GM23338 (cell line): Measurements from ENCODE around the gene B3GNT9. TPM values are rescaled to one million over a fixed set of nuclear protein-coding genes. Genes with fewer than 3 reads are reported as not detected.

Experiments used
- ATAC-seq: fragments of 200-7000 bp; cut with Tn5 transposase; 3 replicates; pipeline ENCODE4 v1.9.1; 2020
- DNase-seq: peaks from one replicate; pipeline ENCODE4 v3.0.0-alpha.2; 2015; ENCODE audit warnings: low spot score
- H2AFZ ChIP-seq: fragments of 200-600 bp; sonication (generic); 2 replicates; pipeline ENCODE4 v1.8.0; 2016; ENCODE audit warnings: antibody characterized with exemption, mild to moderate bottlenecking, moderate library complexity
- H3F3A ChIP-seq: fragments of 200-600 bp; sonication (generic); replicated peaks from 2 replicates; pipeline ENCODE4 v1.8.0; 2017; ENCODE audit warnings: antibody characterized with exemption, mixed run types, low read depth
- H3K27ac ChIP-seq: fragments of 200-600 bp; sonication (generic); 2 replicates; pipeline ENCODE4 v1.6.1; 2016; ENCODE audit warnings: low read depth
- H3K27me3 ChIP-seq: fragments of 200-600 bp; sonication (generic); 2 replicates; pipeline ENCODE4 v1.8.0; 2016; ENCODE audit warnings: mild to moderate bottlenecking, mixed run types, moderate library complexity; ENCODE audit not compliant: insufficient read depth
- H3K36me3 ChIP-seq: fragments of 200-600 bp; sonication (generic); 2 replicates; pipeline ENCODE4 v1.8.0; 2016; ENCODE audit warnings: mild to moderate bottlenecking; ENCODE audit not compliant: insufficient read depth
- H3K4me1 ChIP-seq: fragments of 200-600 bp; sonication (generic); 2 replicates; pipeline ENCODE4 v1.8.0; 2016; ENCODE audit warnings: mild to moderate bottlenecking, moderate library complexity; ENCODE audit not compliant: insufficient read depth
- H3K4me2 ChIP-seq: fragments of 200-600 bp; sonication (generic); 2 replicates; pipeline ENCODE4 v1.7.1; 2017; ENCODE audit warnings: mixed run types
- H3K4me3 ChIP-seq: fragments of 200-600 bp; sonication (generic); 2 replicates; pipeline ENCODE4 v1.6.1; 2016; ENCODE audit warnings: mixed run types
- H3K79me2 ChIP-seq: fragments of 200-600 bp; sonication (generic); replicated peaks from 2 replicates; pipeline ENCODE4 v1.8.0; 2017; ENCODE audit warnings: mild to moderate bottlenecking; ENCODE audit not compliant: insufficient read depth
- H3K9me2 ChIP-seq: fragments of 200-600 bp; sonication (generic); 2 replicates; pipeline ENCODE4 v1.8.0; 2017; ENCODE audit not compliant: insufficient read depth
- H4K20me1 ChIP-seq: fragments of 200-600 bp; sonication (generic); replicated peaks from 2 replicates; pipeline ENCODE4 v1.8.0; 2017; ENCODE audit warnings: mild to moderate bottlenecking; ENCODE audit not compliant: insufficient read depth
- H3K27ac Mint-ChIP-seq: 2 replicates; pipeline ENCODE4 v1.8.0; 2020; ENCODE audit warnings: inconsistent platforms, mild to moderate bottlenecking, moderate library complexity, mixed read lengths
- H3K27me3 Mint-ChIP-seq: 3 replicates; pipeline ENCODE4 v1.8.0; 2022; ENCODE audit warnings: low read depth, mild to moderate bottlenecking, moderate library complexity, mixed read lengths, inconsistent platforms; ENCODE audit not compliant: insufficient read depth, poor library complexity
- H3K36me3 Mint-ChIP-seq: 3 replicates; pipeline ENCODE4 v1.8.0; 2021; ENCODE audit warnings: low read depth, mild to moderate bottlenecking, inconsistent platforms, moderate library complexity, mixed read lengths
- H3K4me1 Mint-ChIP-seq: 3 replicates; pipeline ENCODE4 v1.8.0; 2020; ENCODE audit warnings: mild to moderate bottlenecking, inconsistent platforms, mixed read lengths
- H3K4me3 Mint-ChIP-seq: 3 replicates; pipeline ENCODE4 v1.8.0; 2021; ENCODE audit warnings: moderate library complexity, mild to moderate bottlenecking, inconsistent platforms, mixed read lengths
- H3K9me3 Mint-ChIP-seq: 3 replicates; pipeline ENCODE4 v1.8.0; 2020; ENCODE audit warnings: moderate library complexity, mild to moderate bottlenecking, inconsistent platforms, mixed read lengths
- CREB1 ChIP-seq: fragments of 250-450 bp; sonication (Bioruptor Pico); IDR thresholded peaks from 2 replicates; pipeline ENCODE4 v1.5.0; 2020; ENCODE audit warnings: low read depth, mild to moderate bottlenecking, moderate library complexity
- CTCF ChIP-seq, 2 experiments: fragments of 200-600 bp in 1 of 2; sonication (generic) in 1 of 2; conservative IDR thresholded peaks; 2 replicates each; pipeline versions ENCODE4 v1.5.1 to v1.6.1; 2016 to 2017; ENCODE audit warnings: antibody characterized with exemption in 2 of 2, low read depth in 2 of 2, mild to moderate bottlenecking in 2 of 2, moderate library complexity in 1 of 2
- ETS1 ChIP-seq: IDR thresholded peaks from 2 replicates; pipeline ENCODE4 v1.6.1; 2016; ENCODE audit warnings: antibody characterized with exemption
- EZH2 ChIP-seq: fragments of 200-600 bp; sonication (generic); IDR thresholded peaks from one replicate; pipeline ENCODE4 v1.8.0; 2017; ENCODE audit warnings: antibody characterized with exemption, mild to moderate bottlenecking, low read depth; ENCODE audit not compliant: unreplicated experiment
- EZH2phosphoT487 ChIP-seq: fragments of 200-600 bp; sonication (generic); IDR thresholded peaks from one replicate; pipeline ENCODE4 v1.8.1; 2018; ENCODE audit warnings: antibody characterized with exemption; ENCODE audit not compliant: unreplicated experiment
- JUNB ChIP-seq: IDR thresholded peaks from one replicate; pipeline ENCODE4 v1.6.1; 2016; ENCODE audit warnings: antibody characterized with exemption; ENCODE audit not compliant: unreplicated experiment
- NANOG ChIP-seq: IDR thresholded peaks from 2 replicates; pipeline ENCODE4 v1.6.1; 2016; ENCODE audit warnings: antibody characterized with exemption, borderline replicate concordance
- POLR2AphosphoS5 ChIP-seq: IDR thresholded peaks from 2 replicates; pipeline ENCODE4 v1.6.1; 2016; ENCODE audit warnings: antibody characterized with exemption, low read depth
- REST ChIP-seq: IDR thresholded peaks from one replicate; pipeline ENCODE4 v1.6.1; 2018; ENCODE audit warnings: antibody characterized with exemption; ENCODE audit not compliant: unreplicated experiment
- STAT1 ChIP-seq: IDR thresholded peaks from one replicate; pipeline ENCODE4 v1.6.1; 2016; ENCODE audit warnings: antibody characterized with exemption; ENCODE audit not compliant: unreplicated experiment
- ZNF114 ChIP-seq: fragments of 250-450 bp; sonication (Bioruptor Pico); IDR thresholded peaks from 2 replicates; pipeline ENCODE4 v1.5.0; 2020; ENCODE audit warnings: mild to moderate bottlenecking, moderate library complexity
- ZNF331 ChIP-seq: fragments of 250-450 bp; sonication (Bioruptor Pico); IDR thresholded peaks from 2 replicates; pipeline ENCODE4 v1.5.0; 2020; ENCODE audit warnings: low read depth, mild to moderate bottlenecking, moderate library complexity
- ZNF462 ChIP-seq: fragments of 250-450 bp; sonication (Bioruptor Pico); IDR thresholded peaks from 2 replicates; pipeline ENCODE4 v1.5.0; 2020; ENCODE audit warnings: mild to moderate bottlenecking, moderate library complexity
- polyA plus RNA-seq: library from polyadenylated mRNA; unstranded; fragments of >200 nt; fragmentation: Nextera tagmentation; extraction: Ambion mirVana; gene quantifications from 2 replicates; pipeline ENCODE4 v1.2.1, GENCODE V29; 2016
- total RNA-seq: library from RNA; depleted of rRNA; stranded (reverse); fragments of >200 nt; shearing (Covaris generic); gene quantifications from 2 replicates; pipeline ENCODE4 v1.2.3, GENCODE V29; 2014

B3GNT9 gene
- total and polyA plus RNA-seq, 2 experiments from 2014 or later, result 0.99 to 7.0 TPM

GRCh38 chr16:67188798-67189197, 38.0 kb upstream of the B3GNT9 start:
- Histone ChIP-seq H3K27ac (no peak overlapping the region), H3K4me3 (no peak overlapping the region), H3K36me3 (no peaks in the 10 kb centered on the region), H3K4me2 (no peak overlapping the region), H3K4me1 (peaks cover 18% of the 10 kb centered on the region; the same call in 1 of the 2 replicates), H4K20me1 (peaks cover 11% of the 10 kb centered on the region), H3K9me2 (no peaks in the 10 kb centered on the region), H2AFZ (no peak overlapping the region), H3K79me2 (peaks cover 17% of the 10 kb centered on the region), H3F3A (0 out of 2 replicates have a peak, but pooled peaks cover 9% of the 10 kb centered on the region), H3K27me3 (peaks cover 28% of the 10 kb centered on the region)
- Mint-ChIP-seq H3K27me3 (peaks cover 32% of the 10 kb centered on the region), H3K4me3 (no peak overlapping the region), H3K36me3 (peaks cover 9% of the 10 kb centered on the region), H3K9me3 (no peaks in the 10 kb centered on the region; the same call in 2 of the 3 replicates), H3K27ac (no peak overlapping the region), H3K4me1 (peaks cover 32% of the 10 kb centered on the region)
- ATAC-seq (no peak), DNase-seq (no peak)
- TF ChIP-seq ZNF462 (CRISPR knock-in tag) (no peak), ETS1 (no peak), CTCF (conservative IDR thresholded peaks at IDR 0.05; ENCODE audit: low read depth in 2 of 2) (no peak), CREB1 (CRISPR knock-in tag) (no peak), EZH2 (no peak), POLR2AphosphoS5 (no peak), EZH2phosphoT487 (no peak), STAT1 (no peak), JUNB (no peak), REST (no peak), ZNF331 (CRISPR knock-in tag) (no peak), NANOG (no peak), ZNF114 (CRISPR knock-in tag) (no peak)
